GM18867 (cell line): ENCODE results near the gene FKBP1B.
A peak's percentile ranks its signal among the peaks of the same experiment; 100 is the strongest.
"Not testable (repeated sequence)": the region's sequence is repeated elsewhere in the genome, so short reads cannot be mapped to it uniquely, and the experiment has no call there.

Experiments
- ATAC-seq: cut with Tn5 transposase; IDR thresholded peaks from one replicate; pipeline ENCODE4 v1.9.1; 2021; ENCODE audit warnings: mild to moderate bottlenecking, moderate library complexity; ENCODE audit not compliant: unreplicated experiment

Gene FKBP1B

GRCh38 chr2:24058564-24059271 lies 9.2 kb downstream of the FKBP1B start:
- no peak for ATAC-seq

GRCh38 chr2:24065341-24065740 lies 15.8 kb downstream of the FKBP1B start:
- ATAC-seq = no peak

GRCh38 chr2:24072259-24072658 lies 22.7 kb downstream of the FKBP1B start:
- no peak for ATAC-seq

- ATAC-seq = no peak
These were observed 24.3 kb downstream of the FKBP1B start for GRCh38 chr2:24073816-24074215.

- no peak for ATAC-seq
These were observed 25.7 kb downstream of the FKBP1B start for GRCh38 chr2:24075259-24075658.

- peak; percentile 92 for ATAC-seq
These were observed 26.6 kb downstream of the FKBP1B start, which contains the start of gene SF3B6 for GRCh38 chr2:24075915-24076848. SF3B6 (minus strand) TSS chr2:24076326; CDS start chr2:24076229, 97 bp downstream.

GRCh38 chr2:24076849-24077534 lies 27.5 kb downstream of the FKBP1B start:
- ATAC-seq = peak; percentile 23

- ATAC-seq = no peak
These were observed 28.0 kb downstream of the FKBP1B start for GRCh38 chr2:24077535-24077877.

- no peak for ATAC-seq
These were observed 28.3 kb downstream of the FKBP1B start for GRCh38 chr2:24077879-24078278.

GRCh38 chr2:24080701-24081100 lies 31.2 kb downstream of the FKBP1B start:
- no peak for ATAC-seq

- no peak for ATAC-seq
These were observed 33.4 kb downstream of the FKBP1B start for GRCh38 chr2:24082787-24083566.

GRCh38 chr2:24083567-24084385 lies 34.2 kb downstream of the FKBP1B start:
- ATAC-seq = peak; percentile 81

- ATAC-seq = peak; percentile 81
These were observed 35.1 kb downstream of the FKBP1B start, which contains the start of gene TP53I3 for GRCh38 chr2:24084386-24085199. TP53I3 (minus strand) TSS chr2:24084834; CDS start chr2:24084326, 508 bp downstream.

GRCh38 chr2:24085200-24085489 lies 35.6 kb downstream of the FKBP1B start:
- no peak for ATAC-seq

- no peak for ATAC-seq
These were observed 36.7 kb downstream of the FKBP1B start for GRCh38 chr2:24086241-24086640.

- no peak for ATAC-seq
These were observed 37.5 kb downstream of the FKBP1B start for GRCh38 chr2:24087032-24087431.

- no peak for ATAC-seq
These were observed 39.3 kb downstream of the FKBP1B start for GRCh38 chr2:24088821-24089359.

GRCh38 chr2:24093270-24093669 lies 43.7 kb downstream of the FKBP1B start:
- ATAC-seq = not testable (repeated sequence)
